ENCODE results near the gene ADPRS. TPM values are rescaled to one million over a fixed set of nuclear protein-coding genes. Genes with fewer than 3 reads are reported as not detected.

The ADPRS gene
- total RNA-seq: 10 to 100 TPM; 23.7 to 27.6 TPM

GRCh38 chr1:36088577-36089392 lies at the start of gene ADPRS:
ADPRS (plus strand) TSS chr1:36088892; CDS start chr1:36088905, 13 bp downstream.

GRCh38 chr1:36083635-36084496 lies 4.8 kb upstream of the ADPRS start, which contains the start of gene TEKT2:
TEKT2 (plus strand) TSS chr1:36084094; CDS start chr1:36084922, 828 bp downstream.

GRCh38 chr1:36125129-36125991 lies 36.7 kb downstream of the ADPRS start, which contains the start of gene COL8A2:
COL8A2 (minus strand) TSS chr1:36125222; CDS start chr1:36100242, 24,980 bp downstream.

Other genes starting within 250 kb of the ADPRS start
- 10 to 100 TPM; 13.1 to 16.0 TPM for gene AGO1, start 205.7 kb upstream of the ADPRS start, total RNA-seq
- 1 to 10 TPM; 1.7 to 2.4 TPM for gene AGO3, start 157.8 kb upstream of the ADPRS start, total RNA-seq
- not detected for gene TEKT2, start 4.8 kb upstream of the ADPRS start, total RNA-seq
- under 1 TPM; under 0.01 to 0.34 TPM for gene COL8A2, start 36.3 kb downstream of the ADPRS start, total RNA-seq
- gene TRAPPC3, start 60.6 kb downstream of the ADPRS start, total RNA-seq: 10 to 100 TPM; 82.9 to 93.2 TPM
- gene MAP7D1, start 67.3 kb downstream of the ADPRS start, total RNA-seq: 100 to 1,000 TPM; 135 to 144 TPM
- 100 to 1,000 TPM; 108 to 144 TPM for gene THRAP3, start 135.6 kb downstream of the ADPRS start, total RNA-seq
- 1 to 10 TPM; 2.3 to 6.2 TPM for gene SH3D21, start 217.5 kb downstream of the ADPRS start, total RNA-seq
- gene EVA1B, start 234.8 kb downstream of the ADPRS start, total RNA-seq: 10 to 100 TPM; 54.7 to 74.6 TPM

All from melanocyte of skin (primary cell).